CD14-positive monocyte (primary cell): Measurements from ENCODE around the gene PCNP. TPM values are rescaled to one million over a fixed set of nuclear protein-coding genes. Genes with fewer than 3 reads are reported as not detected.
"Not testable (repeated sequence)": the region's sequence is repeated elsewhere in the genome, so short reads cannot be mapped to it uniquely, and the experiment has no call there.

Source experiments
- DNase-seq, 3 donors: peaks; one replicate each; pipeline ENCODE4 v3.0.0-alpha.2; 2011 to 2022
- H2AFZ ChIP-seq: 2 replicates; pipeline ENCODE4 v1.6.0; 2012; ENCODE audit warnings: mild to moderate bottlenecking, low read depth, low read length, inconsistent platforms; ENCODE audit not compliant: insufficient read depth, poor library complexity, severe bottlenecking
- H3K27ac ChIP-seq, 2 donors: 1 replicate in 1 of 2; 2 replicates in 1 of 2; pipeline ENCODE4 v1.5.1; 2012 to 2013; ENCODE audit warnings: low read length in 2 of 2, control low read depth in 1 of 2, inconsistent platforms in 1 of 2, low read depth in 1 of 2, mild to moderate bottlenecking in 1 of 2
- H3K27me3 ChIP-seq, 2 donors: one replicate each; pipeline versions ENCODE4 v1.6.0 to v1.6.1; 2011 to 2013; ENCODE audit warnings: low read length in 2 of 2; ENCODE audit not compliant: control insufficient read depth in 2 of 2, insufficient read depth in 2 of 2
- H3K36me3 ChIP-seq, 2 donors: replicated peaks in 1 of 2; 1 replicate in 1 of 2; 2 replicates in 1 of 2; pipeline versions ENCODE4 v1.5.1 to v1.6.1; 2012 to 2013; ENCODE audit warnings: low read length in 2 of 2, control low read depth in 1 of 2, inconsistent platforms in 1 of 2, mild to moderate bottlenecking in 1 of 2; ENCODE audit not compliant: insufficient read depth in 2 of 2, control insufficient read depth in 1 of 2
- H3K4me1 ChIP-seq, 2 donors: 1 replicate in 1 of 2; 2 replicates in 1 of 2; pipeline versions ENCODE4 v1.5.1 to v1.6.1; 2012 to 2013; ENCODE audit warnings: low read length in 2 of 2, control low read depth in 1 of 2, inconsistent platforms in 1 of 2, mild to moderate bottlenecking in 1 of 2, moderate library complexity in 1 of 2; ENCODE audit not compliant: insufficient read depth in 2 of 2, control insufficient read depth in 1 of 2
- H3K4me2 ChIP-seq: replicated peaks from 2 replicates; pipeline ENCODE3; 2012; ENCODE audit warnings: low read length, moderate library complexity, mild to moderate bottlenecking; ENCODE audit not compliant: poor library complexity, severe bottlenecking; ENCODE audit errors: extremely low read depth
- H3K4me3 ChIP-seq, 3 experiments: fragments of 200-600 bp in 1 of 3; sonication (generic) in 1 of 3; replicated peaks in 1 of 3; 1 replicate in 2 of 3; 2 replicates in 1 of 3; pipeline ENCODE4 v1.5.1; 2011 to 2013; ENCODE audit warnings: low read length in 3 of 3, mild to moderate bottlenecking in 3 of 3, control low read depth in 2 of 3, low read depth in 2 of 3, inconsistent platforms in 1 of 3, moderate library complexity in 1 of 3
- H3K79me2 ChIP-seq: 2 replicates; pipeline ENCODE4 v1.6.0; 2012; ENCODE audit warnings: mild to moderate bottlenecking, control low read depth, inconsistent platforms, low read length, moderate library complexity; ENCODE audit not compliant: insufficient read depth
- H3K9ac ChIP-seq: 2 replicates; pipeline ENCODE4 v1.6.0; 2017; ENCODE audit warnings: low read length, mild to moderate bottlenecking; ENCODE audit not compliant: insufficient read depth, poor library complexity, severe bottlenecking
- H3K9me3 ChIP-seq, 2 donors: replicated peaks in 1 of 2; 1 replicate in 1 of 2; 2 replicates in 1 of 2; pipeline versions ENCODE4 v1.5.1 to v1.6.1; 2012 to 2013; ENCODE audit warnings: low read length in 2 of 2, control low read depth in 1 of 2; ENCODE audit not compliant: control insufficient read depth in 1 of 2, insufficient read depth in 1 of 2
- H4K20me1 ChIP-seq: 2 replicates; pipeline ENCODE4 v1.6.0; 2012; ENCODE audit warnings: mild to moderate bottlenecking, low read length, control low read depth, moderate library complexity; ENCODE audit not compliant: insufficient read depth
- H3K27ac Mint-ChIP-seq, 7 donors: one replicate each; pipeline ENCODE4 v1.8.0; 2020; ENCODE audit warnings: mild to moderate bottlenecking in 7 of 7, mixed read lengths in 7 of 7, moderate library complexity in 6 of 7, inconsistent platforms in 2 of 7
- H3K27me3 Mint-ChIP-seq, 3 donors: one replicate each; pipeline ENCODE4 v1.8.0; 2021 to 2022; ENCODE audit warnings: low read depth in 3 of 3, mild to moderate bottlenecking in 3 of 3, mixed read lengths in 3 of 3, moderate library complexity in 3 of 3, inconsistent platforms in 1 of 3
- H3K36me3 Mint-ChIP-seq, 2 donors: one replicate each; pipeline ENCODE4 v1.8.0; 2020; ENCODE audit warnings: mixed read lengths in 2 of 2, inconsistent platforms in 1 of 2, mild to moderate bottlenecking in 1 of 2
- H3K4me1 Mint-ChIP-seq: one replicate; pipeline ENCODE4 v1.8.0; 2020; ENCODE audit warnings: mild to moderate bottlenecking, mixed read lengths
- H3K4me3 Mint-ChIP-seq, 2 donors: one replicate each; pipeline ENCODE4 v1.8.0; 2020; ENCODE audit warnings: mild to moderate bottlenecking in 2 of 2, mixed read lengths in 2 of 2, moderate library complexity in 1 of 2
- H3K9me3 Mint-ChIP-seq, 7 donors: one replicate each; pipeline ENCODE4 v1.8.0; 2020 to 2022; ENCODE audit warnings: mixed read lengths in 7 of 7, mild to moderate bottlenecking in 6 of 7, moderate library complexity in 6 of 7, inconsistent platforms in 2 of 7
- WGBS: methylation state at CpG from one replicate; pipeline ENCODE4 v1.1.5; 2013; ENCODE audit warnings: missing lambda C conversion rate; ENCODE audit not compliant: insufficient coverage; 5-methylcytosine and 5-hydroxymethylcytosine counted together
- intact Hi-C, 2 donors: fragments of 100-400 bp; cut with micrococcal nuclease; formaldehyde crosslinking; loops; one replicate each; pipeline versions ENCODE4 v1.15.0 to v1.15.1; 2023
- polyA plus RNA-seq, 3 donors: library from polyadenylated mRNA; depleted of rRNA in 1 of 3; unstranded in 2 of 3; stranded (reverse) in 1 of 3; fragments of 300-500 nt in 2 of 3; fragments of >200 nt in 1 of 3; fragmentation: Illumina TruSeq in 2 of 3; gene quantifications; 1 replicate in 2 of 3; 2 replicates in 1 of 3; pipeline ENCODE4 v1.2.3, GENCODE V29; 2012 to 2021
- TF ChIP-seq, protein P1 (sequence below): fragments of 200-600 bp; IDR thresholded peaks from one replicate; pipeline ENCODE4 v1.8.0; 2022; ENCODE audit warnings: antibody characterized with exemption, mild to moderate bottlenecking

Gene PCNP
- polyA plus RNA-seq, 3 donors = 32.0 to 68.2 (median 57.4) TPM

- no peak overlapping the region for H3K4me2 ChIP-seq
- no peaks in the 10 kb centered on the region for H3K4me1 ChIP-seq
- TF ChIP-seq, protein P1, sequence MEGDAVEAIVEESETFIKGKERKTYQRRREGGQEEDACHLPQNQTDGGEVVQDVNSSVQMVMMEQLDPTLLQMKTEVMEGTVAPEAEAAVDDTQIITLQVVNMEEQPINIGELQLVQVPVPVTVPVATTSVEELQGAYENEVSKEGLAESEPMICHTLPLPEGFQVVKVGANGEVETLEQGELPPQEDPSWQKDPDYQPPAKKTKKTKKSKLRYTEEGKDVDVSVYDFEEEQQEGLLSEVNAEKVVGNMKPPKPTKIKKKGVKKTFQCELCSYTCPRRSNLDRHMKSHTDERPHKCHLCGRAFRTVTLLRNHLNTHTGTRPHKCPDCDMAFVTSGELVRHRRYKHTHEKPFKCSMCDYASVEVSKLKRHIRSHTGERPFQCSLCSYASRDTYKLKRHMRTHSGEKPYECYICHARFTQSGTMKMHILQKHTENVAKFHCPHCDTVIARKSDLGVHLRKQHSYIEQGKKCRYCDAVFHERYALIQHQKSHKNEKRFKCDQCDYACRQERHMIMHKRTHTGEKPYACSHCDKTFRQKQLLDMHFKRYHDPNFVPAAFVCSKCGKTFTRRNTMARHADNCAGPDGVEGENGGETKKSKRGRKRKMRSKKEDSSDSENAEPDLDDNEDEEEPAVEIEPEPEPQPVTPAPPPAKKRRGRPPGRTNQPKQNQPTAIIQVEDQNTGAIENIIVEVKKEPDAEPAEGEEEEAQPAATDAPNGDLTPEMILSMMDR = no peak
- no peak overlapping the region for H2AFZ ChIP-seq
- Mint-ChIP-seq H3K27ac (no peak overlapping the region), H3K4me3 (no peak overlapping the region), H3K36me3 (no peaks in the 10 kb centered on the region), H3K4me1 (peaks cover 2% of the 10 kb centered on the region), H3K9me3 (no peaks in the 10 kb centered on the region), H3K27me3 (peaks cover 0 to 2% (median 0%) of the 10 kb centered on the region in 3 donors)
- H3K79me2 ChIP-seq = no peaks in the 10 kb centered on the region
- H3K36me3 ChIP-seq = no peaks in the 10 kb centered on the region
- H3K27ac ChIP-seq = no peak overlapping the region
- H3K4me3 ChIP-seq = no peak overlapping the region
- H4K20me1 ChIP-seq = no peaks in the 10 kb centered on the region
- intact Hi-C loops = no loop called here
- no peaks in the 10 kb centered on the region for H3K9me3 ChIP-seq
- H3K27me3 ChIP-seq = no peaks in the 10 kb centered on the region
- no CpG with 5 or more reads among the region's 1 CpG for WGBS
- DNase-seq = no peak
- H3K9ac ChIP-seq = no peak overlapping the region
Measured at GRCh38 chr3:101631098-101631796, 57.3 kb downstream of the PCNP start.

DNA sequence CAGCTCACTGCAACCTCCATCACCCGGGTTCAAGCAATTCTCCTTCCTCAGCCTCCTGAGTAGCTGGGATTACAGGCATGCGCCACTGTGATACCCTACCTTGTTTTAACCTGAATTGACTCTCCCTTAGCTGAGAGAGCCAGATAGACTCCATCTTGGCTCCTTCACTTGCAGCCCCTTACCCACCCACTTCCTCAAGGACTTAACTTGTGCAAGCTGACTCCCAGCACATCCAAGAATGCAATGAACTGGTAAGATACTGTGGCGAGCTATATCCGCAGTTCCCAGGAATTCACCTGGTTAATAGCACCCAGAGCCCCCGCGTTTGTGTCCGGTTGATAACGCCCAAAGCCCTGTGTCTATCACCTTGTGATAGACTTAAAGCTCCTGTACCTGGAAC lies 58.0 kb downstream of the PCNP start:
- H3K4me1 Mint-ChIP-seq, H2AFZ ChIP-seq, H3K4me2 ChIP-seq, H3K79me2 ChIP-seq, H3K4me1 ChIP-seq, H4K20me1 ChIP-seq, DNase-seq, H3K27me3 Mint-ChIP-seq, H3K4me3 ChIP-seq, H3K27me3 ChIP-seq, H3K27ac ChIP-seq, H3K27ac Mint-ChIP-seq, H3K4me3 Mint-ChIP-seq, H3K9me3 Mint-ChIP-seq, H3K9me3 ChIP-seq, H3K36me3 ChIP-seq, H3K36me3 Mint-ChIP-seq, intact Hi-C loops, H3K9ac ChIP-seq: not testable (repeated sequence)
- 97% methylated on average over 8 of the region's 8 CpGs for WGBS
